GM19023 (cell line): ENCODE data around the gene MAT2A.
"Not testable (repeated sequence)": the region's sequence is repeated elsewhere in the genome, so short reads cannot be mapped to it uniquely, and the experiment has no call there.

ENCODE experiments used
- ATAC-seq: cut with Tn5 transposase; IDR thresholded peaks from one replicate; pipeline ENCODE4 v1.9.1; 2021; ENCODE audit warnings: mild to moderate bottlenecking, moderate library complexity; ENCODE audit not compliant: unreplicated experiment

Gene MAT2A

DNA sequence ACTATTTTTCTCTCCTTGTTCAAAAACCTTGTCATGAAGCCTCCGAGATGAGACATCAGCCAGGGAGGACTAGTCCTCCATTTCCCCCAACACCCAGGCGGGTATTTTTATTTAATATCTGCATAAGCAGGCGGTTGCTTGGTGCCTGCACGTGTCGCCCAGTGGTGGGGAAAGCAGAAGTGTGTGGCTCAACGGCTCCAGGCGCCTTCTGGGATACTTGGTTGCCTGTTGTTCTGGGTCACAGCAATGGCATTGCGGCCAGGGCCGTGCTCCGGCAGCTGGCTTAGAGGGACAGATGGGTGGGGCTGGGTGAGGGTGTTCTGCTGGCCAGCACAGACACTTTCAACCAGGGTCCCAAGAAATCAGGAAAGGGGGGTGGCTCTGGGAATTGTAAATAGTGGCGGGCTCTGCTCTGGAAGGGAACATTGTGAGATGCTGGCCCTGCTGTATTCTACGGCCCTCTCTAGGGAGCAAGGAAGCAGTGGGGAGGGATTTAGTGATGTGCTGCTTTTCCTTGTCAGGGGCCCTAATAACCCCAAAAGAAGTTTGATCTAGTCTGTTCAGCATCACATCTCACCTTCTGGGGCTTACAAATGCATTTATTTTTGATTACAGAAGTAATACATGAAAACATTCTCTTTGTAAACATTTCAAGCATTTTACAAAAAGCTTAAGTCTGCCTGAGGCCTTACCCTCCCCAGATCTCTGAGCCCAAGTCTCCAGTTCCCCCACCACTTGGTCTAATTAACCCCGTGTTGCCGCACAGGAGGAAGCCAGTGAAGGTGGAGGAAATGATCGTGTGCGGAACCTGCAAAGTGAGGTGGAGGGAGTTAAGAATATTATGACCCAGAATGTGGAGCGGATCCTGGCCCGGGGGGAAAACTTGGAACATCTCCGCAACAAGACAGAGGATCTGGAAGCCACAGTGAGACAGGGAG lies 39.5 kb downstream of the MAT2A start:
- ATAC-seq: peak; percentile 44

DNA sequence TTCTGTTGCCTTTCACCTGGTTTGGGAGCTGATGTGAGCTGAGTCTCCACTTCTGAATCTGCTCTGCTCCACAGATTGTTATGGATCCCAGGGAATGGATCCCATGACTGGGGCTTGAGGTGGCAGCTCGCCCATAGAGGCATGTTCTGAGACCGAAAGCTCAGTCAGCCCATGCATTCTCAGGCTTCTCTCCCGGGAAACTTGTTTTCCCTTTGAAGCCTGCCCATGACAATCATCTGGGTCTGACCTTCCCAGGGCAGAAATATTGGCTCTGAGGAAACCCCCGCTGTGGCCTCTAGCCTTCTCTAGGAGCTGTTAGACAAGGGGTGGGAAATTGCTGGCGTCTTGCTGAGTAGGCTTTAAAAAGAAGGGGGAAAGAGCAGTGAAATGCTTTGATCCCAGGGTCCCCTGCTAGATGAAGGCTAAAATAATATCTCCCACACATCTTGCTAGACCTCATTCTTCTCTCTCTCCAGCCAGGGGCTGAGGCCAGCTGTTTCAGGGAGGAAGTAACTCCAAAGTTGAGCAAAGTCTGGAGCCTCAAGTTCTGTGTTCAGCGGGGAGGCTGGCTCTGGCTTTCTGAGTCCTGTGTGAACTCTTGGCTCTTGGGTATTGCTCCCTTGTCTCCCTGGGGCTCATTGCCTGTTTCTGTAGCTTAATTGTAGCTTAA lies 40.4 kb downstream of the MAT2A start:
- no peak for ATAC-seq

GRCh38 chr2:85580206-85580605 lies 41.2 kb downstream of the MAT2A start:
- ATAC-seq: no peak

DNA sequence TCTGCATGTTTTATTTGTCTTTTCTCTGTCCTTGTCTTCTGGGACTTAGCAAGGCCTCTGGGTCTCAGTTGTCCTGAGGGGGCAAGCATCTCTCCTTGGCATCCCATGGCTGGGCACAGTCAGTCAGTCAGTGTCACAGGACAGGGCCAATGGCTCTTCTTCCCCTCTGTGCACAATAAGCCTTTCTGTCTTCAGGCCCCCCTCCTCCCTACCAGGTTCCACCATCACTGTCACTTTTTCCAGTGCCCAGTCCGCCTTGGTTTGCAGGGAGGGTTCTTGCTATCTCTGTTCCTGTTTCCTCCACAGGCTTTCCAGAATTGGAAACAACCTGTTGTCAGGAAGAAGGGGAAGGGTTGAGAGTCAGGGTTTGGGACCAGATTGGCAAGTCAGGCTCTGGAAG lies 43.5 kb downstream of the MAT2A start:
- no peak for ATAC-seq

DNA sequence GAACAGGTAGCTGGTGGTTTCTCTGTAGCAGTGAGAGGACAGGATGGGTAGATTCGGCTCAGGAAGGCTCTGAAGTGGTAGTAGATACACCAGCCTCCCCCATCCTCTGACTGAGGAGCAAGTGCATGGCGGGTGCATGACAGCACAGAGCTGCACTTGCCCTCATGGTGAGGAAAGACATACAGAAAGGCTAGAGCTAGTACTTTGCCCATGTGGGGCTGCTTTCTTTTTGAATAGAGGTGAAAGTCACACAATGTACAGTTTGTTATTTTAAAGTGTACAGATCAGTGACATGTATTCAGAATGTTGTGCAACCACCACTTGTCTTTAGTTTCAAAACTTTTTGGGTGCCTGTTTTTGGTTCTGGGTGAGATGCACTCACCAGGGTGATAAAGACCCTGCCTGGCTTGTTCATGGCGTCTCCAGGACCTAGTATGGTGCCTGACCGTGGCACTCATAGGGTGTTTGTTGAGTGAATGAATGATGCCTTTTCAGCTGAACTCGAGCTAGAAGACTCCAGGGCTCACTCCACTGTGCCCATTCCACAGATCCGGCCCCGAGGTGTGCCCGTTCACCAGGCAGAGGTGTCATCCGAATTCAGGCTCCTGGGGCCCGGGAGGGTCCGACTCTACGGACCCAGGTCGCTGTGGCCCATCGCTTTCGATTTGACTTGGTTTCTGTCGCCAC lies 44.8 kb downstream of the MAT2A start:
- no peak for ATAC-seq

DNA sequence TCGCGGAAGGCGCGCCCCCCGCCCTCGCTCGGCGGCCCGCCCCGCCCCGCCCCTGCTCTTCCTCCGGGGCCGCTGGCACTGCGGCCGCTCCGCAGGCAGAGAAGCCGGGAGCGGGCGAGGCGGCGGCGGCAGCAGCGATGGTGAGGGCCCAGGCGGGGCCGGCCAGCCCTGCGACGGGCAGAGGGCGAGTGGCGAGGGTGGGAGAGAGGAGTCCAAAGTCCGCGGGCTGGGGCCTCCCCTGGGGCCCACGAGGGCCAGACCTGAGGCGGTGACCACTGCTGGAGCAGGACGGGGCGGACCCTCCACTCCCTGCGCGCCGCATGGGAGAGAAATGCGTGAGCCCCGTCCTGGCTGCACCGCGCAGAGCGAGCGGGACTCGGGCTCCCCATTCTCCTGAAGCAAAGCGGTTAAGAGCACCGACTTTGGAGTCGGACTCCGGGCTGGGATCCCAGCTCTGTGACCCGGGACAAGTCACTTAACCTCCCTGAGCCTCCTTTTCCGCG lies 45.4 kb downstream of the MAT2A start, which contains the start of gene VAMP5:
Gene VAMP5 (plus strand): TSS at position 78 of the 503 bp plus-strand sequence. CDS start 60 bp downstream, at position 138.
- ATAC-seq: peak; percentile 72

DNA sequence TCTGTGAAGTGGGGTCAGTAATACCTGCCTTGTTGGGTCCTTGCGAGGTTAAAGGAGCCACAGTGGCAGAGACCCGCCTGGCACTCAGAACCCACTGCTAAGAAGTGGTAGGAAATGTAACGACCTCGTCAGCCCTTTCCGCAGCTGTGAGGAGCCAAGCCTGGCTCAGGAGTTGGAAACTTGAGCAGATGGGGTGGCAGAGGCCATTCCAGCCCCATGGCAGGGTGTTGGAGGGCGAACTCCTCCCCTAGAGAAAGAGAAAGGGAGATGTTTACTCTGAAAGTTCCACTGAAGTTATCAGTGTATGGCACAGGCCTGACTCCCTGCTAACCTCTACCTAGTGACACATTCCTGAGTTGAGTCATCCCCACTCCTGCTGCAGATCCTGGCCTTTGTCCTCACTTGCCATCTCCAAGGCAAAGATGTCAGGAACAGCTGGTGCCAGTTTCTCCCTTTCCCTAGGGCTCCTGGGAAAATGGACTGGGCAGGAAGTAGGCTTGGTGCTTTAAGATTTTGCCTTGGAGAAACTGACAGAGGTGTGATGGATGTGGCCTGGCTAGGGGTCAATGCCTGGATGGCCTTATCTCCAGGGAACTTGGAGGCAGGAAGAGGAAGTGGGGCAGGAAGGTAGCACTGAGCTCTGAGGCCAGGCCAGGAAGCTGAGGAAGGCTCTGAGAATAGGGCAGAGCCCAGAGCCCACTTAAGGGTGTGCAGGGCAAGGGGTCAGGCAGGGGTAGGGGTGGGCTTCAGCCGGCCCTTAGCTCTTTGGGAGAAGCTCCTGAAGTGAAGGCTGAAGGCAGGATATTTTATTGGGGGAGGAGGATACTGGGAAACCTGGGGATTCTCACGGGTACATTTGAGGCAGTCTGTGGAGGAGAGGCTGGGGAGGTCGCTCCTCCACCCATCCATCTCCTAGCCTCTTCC lies 46.2 kb downstream of the MAT2A start:
- peak; percentile 50 for ATAC-seq

GRCh38 chr2:85585781-85586105 lies 46.8 kb downstream of the MAT2A start:
- no peak for ATAC-seq

- ATAC-seq: no peak
Measured at GRCh38 chr2:85588236-85588635, 49.3 kb downstream of the MAT2A start.

DNA sequence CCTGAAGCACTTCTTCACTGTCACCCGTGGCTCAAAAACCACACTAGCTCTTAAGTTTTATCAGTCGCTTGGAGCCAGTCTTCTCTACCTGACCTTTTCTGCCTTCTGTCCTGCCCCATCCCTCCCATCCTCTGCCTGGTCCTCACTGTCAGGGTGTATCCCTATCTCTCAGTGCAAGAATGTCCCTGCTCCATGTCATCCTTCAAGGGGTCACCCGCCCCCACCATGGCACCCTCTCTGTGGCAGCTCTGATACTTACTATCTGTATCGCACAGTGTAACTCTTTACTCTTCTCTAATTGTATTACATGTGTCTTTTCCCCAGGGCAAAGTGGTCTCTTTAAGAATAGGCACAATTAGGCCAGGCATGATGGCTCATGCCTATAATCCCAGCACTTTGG lies 49.7 kb downstream of the MAT2A start:
- no peak for ATAC-seq

GRCh38 chr2:85589181-85589580 lies 50.2 kb downstream of the MAT2A start:
- ATAC-seq: no peak

- ATAC-seq: no peak
Measured at GRCh38 chr2:85589982-85590791, 51.2 kb downstream of the MAT2A start.

DNA sequence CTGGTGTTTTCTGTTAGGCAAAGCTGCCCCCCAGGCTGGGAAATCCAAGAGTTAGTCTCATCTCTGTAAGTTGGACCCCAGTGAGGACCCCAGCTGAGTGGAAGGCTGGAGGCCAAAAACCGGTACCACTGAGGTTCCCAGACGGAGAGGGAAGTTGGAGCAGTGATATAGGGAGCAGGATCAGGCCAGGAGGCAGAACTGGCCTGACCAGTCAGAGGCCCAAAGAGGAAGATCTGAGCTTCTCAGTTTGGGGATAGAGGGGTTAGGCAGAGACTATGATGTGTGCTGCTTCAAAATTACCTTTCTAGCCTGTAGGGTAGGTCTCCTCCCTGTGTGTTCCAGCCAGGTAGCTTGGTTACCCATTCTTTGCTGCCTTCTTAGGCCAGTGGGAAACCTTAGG lies 52.0 kb downstream of the MAT2A start:
- ATAC-seq: no peak

DNA sequence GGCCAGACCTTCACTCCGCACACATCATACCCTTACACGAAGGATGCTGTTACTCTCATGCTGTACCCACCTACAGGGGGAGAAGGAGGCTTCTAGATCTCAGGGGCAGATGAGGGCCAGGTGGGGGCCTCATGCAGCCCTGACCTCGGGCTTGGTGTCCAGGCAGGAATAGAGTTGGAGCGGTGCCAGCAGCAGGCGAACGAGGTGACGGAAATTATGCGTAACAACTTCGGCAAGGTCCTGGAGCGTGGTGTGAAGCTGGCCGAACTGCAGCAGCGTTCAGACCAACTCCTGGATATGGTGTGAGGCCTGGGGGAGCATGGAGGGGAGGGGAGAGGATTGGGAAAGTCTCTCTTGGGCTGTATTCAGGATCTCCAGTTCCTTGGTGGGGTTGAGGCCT lies 52.6 kb downstream of the MAT2A start:
- no peak for ATAC-seq

DNA sequence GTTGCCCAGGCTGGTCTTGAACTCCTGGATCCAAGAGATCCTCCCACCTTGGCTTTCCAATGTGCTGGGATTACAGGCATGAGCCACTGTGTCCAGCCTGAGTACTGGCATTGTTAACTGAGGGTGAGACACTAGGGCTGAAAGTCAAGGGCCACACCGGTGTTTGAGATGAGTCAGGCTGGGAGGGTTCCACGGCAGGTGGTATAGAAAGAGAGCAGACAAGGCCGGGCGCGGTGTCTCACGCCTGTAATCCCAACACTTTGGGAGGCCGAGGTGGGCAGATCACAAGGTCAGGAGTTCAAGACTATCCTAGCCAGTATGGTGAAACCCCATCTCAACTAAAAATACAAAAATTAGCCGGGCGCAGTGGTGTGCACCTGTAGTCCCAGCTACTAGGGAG lies 53.3 kb downstream of the MAT2A start:
- ATAC-seq: not testable (repeated sequence)

GRCh38 chr2:85593023-85593422 lies 54.1 kb downstream of the MAT2A start:
- ATAC-seq: no peak
